ENCODE measurements around the gene APOL6.

- no peak for TF ChIP-seq CTCF (IDR thresholded peaks at IDR 0.05)
- TF ChIP-seq EZH2 (IDR thresholded peaks at IDR 0.05) = no peak
Observed at GRCh38 chr22:35609761-35610160, 38.5 kb upstream of the APOL6 start.
